SK-N-SH treated with all-trans-retinoic acid at 6 μM for 48 hours (cell line): ENCODE data around the gene SEPTIN6.
A peak's percentile ranks its signal among the peaks of the same experiment; 100 is the strongest.

Experiments
- POU6F1 ChIP-seq: fragments of 250-450 bp; sonication (Bioruptor Pico); IDR thresholded peaks from 2 replicates; pipeline ENCODE4 v1.8.0; 2021; ENCODE audit warnings: low read depth, mild to moderate bottlenecking, moderate library complexity, borderline replicate concordance
- PPARA ChIP-seq: fragments of 250-450 bp; sonication (Bioruptor Pico); IDR thresholded peaks from 2 replicates; pipeline ENCODE4 v1.5.0; 2020; ENCODE audit warnings: mild to moderate bottlenecking, borderline replicate concordance
- TOX ChIP-seq: fragments of 250-450 bp; sonication (Bioruptor Pico); IDR thresholded peaks from 2 replicates; pipeline ENCODE4 v1.8.0; 2021; ENCODE audit warnings: mild to moderate bottlenecking, moderate library complexity, borderline replicate concordance
- TF ChIP-seq, protein P1 (sequence below): fragments of 250-450 bp; sonication (Bioruptor Pico); IDR thresholded peaks from 2 replicates; pipeline ENCODE4 v1.8.0; 2020; ENCODE audit warnings: mild to moderate bottlenecking, moderate library complexity, borderline replicate concordance

- TF ChIP-seq, protein P1, sequence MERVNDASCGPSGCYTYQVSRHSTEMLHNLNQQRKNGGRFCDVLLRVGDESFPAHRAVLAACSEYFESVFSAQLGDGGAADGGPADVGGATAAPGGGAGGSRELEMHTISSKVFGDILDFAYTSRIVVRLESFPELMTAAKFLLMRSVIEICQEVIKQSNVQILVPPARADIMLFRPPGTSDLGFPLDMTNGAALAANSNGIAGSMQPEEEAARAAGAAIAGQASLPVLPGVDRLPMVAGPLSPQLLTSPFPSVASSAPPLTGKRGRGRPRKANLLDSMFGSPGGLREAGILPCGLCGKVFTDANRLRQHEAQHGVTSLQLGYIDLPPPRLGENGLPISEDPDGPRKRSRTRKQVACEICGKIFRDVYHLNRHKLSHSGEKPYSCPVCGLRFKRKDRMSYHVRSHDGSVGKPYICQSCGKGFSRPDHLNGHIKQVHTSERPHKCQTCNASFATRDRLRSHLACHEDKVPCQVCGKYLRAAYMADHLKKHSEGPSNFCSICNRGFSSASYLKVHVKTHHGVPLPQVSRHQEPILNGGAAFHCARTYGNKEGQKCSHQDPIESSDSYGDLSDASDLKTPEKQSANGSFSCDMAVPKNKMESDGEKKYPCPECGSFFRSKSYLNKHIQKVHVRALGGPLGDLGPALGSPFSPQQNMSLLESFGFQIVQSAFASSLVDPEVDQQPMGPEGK, result peak; percentile 68; the same call in 1 of the 2 replicates
- TF ChIP-seq PPARA (CRISPR knock-in tag), result no peak
- TF ChIP-seq TOX (CRISPR knock-in tag), result no peak
- TF ChIP-seq POU6F1 (CRISPR knock-in tag), result no peak
These were observed at the start of gene SEPTIN6 for GRCh38 chrX:119693040-119693995.
